GM21367 (cell line): Measurements from ENCODE around the gene TINAGL1.
A peak's percentile ranks its signal among the peaks of the same experiment; 100 is the strongest.

Source experiments
- ATAC-seq: cut with Tn5 transposase; IDR thresholded peaks from one replicate; pipeline ENCODE4 v1.9.1; 2021; ENCODE audit not compliant: unreplicated experiment

TINAGL1 gene

GRCh38 chr1:31602081-31602480 lies 25.8 kb downstream of the TINAGL1 start:
- ATAC-seq: no peak

- peak; percentile 95 for ATAC-seq
Measured at GRCh38 chr1:31605908-31606427, 29.7 kb downstream of the TINAGL1 start.

DNA sequence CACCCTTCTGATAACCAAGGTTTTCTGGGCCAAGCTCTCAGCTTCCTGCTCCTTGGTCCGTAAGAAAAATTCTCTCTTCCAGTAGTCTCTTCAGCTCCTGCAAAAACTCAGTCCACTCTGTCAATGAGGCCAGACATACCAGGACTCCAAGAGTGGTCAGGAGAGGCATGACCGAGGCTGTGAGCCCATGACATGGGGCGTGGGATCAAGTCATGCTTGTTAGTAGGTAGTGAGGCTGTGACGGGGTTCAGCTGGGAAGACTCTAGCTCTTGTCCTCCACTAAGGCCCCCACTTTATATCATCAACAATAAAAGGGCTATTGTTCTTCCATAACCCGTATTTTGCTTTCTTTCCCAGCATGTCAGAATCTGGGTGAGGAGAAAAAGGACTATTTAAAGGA lies 31.0 kb downstream of the TINAGL1 start:
- no peak for ATAC-seq

DNA sequence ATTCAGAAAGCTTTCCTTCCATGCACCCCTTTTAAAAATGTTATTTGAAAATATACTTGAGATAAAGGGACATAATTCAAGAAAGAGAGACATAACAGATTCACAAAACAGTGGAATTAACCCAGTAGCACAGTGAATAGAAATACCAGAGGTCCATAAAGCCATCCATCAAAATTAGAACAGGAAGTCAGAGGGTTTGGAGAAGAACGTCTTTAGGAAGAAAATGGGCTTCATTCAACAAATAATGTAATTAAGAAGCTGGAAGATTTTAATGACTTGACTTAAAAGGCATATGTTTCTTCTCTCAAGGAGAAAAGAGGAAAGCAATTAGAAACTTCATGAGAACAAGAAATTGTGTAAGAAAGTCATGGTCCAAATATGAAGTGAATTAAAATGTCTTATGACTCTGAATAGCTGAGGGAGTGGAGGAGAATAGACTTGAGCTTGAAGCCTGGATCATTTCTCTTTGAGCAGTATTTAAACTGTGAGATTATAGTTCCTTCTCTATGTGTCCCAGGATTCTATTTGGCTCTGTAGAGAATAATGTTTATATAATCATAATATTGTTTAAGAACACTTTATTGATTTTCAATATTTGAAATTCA lies 33.3 kb downstream of the TINAGL1 start:
- ATAC-seq: no peak

DNA sequence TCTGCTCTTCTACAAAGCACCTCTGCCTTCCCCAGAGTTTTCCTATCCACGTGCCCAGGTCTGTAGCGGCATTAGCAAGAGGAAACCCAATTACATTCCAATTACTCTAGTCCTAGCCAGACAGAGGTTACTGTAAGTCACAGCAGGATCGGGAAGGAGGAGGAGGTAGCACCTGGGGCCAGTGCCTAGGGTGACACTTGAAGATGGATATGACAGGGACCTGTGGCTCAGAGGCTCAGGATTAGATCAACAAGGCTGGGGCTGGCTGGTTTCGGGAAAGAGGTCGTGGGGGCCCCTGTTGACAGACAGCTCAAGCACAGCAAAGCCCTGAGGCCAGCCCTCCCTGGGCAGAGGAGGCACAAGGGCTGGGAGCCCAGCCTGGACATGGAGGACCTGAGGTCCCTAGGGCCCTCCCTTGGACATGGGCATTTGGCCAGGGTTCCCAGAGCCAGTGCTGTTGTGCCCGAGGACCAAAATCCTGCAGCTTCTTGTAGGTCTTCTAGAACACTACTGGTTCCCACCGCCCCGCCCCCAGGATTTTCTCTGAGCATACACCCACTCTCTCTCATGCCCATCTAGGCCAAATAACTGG lies 38.2 kb downstream of the TINAGL1 start:
- ATAC-seq: no peak

- no peak for ATAC-seq
Measured at GRCh38 chr1:31615414-31615813, 39.1 kb downstream of the TINAGL1 start.

- ATAC-seq: no peak
Measured at GRCh38 chr1:31615939-31616338, 39.6 kb downstream of the TINAGL1 start.

DNA sequence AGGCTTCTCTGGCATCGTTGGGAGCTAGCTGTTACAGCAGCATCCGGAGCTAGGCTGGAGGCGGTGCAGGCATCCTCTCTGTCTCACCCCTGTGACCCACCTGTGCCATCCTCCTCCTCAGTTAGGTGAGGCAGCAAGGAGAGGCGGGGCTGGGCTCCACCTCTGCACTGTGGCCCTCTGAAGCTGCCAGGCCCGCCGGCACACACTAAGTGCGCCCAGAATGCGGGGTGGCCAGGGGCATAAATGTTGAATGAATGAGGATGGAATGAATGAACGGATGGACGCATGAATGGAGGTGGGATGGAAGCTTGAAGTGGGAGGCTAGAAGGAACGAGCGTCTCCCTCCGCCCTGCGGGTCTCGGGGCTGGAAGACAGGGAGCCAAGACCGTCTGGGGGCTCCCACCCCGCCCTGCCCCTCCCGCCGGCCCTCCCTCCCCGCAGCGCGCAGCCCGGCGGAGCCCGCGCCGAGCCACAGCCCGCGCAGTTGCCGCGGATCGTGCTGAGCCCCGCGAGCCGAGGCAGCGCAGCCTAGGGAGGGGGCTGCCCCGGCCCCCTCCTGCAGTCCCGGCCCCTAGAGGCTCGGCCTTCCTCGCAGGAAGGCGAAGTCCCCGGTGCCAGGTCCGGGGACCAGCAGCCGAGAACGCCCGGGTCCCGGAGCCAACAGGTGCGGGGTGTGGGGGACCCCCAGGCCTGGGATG lies 41.1 kb downstream of the TINAGL1 start, which contains the start of gene HCRTR1:
TSS of gene HCRTR1 (plus strand) at position 472 of the 698 bp plus-strand sequence. CDS start 1,504 bp downstream, outside the sequence.
- ATAC-seq: no peak

- no peak for ATAC-seq
Measured at GRCh38 chr1:31617916-31618746, 41.8 kb downstream of the TINAGL1 start.

- ATAC-seq: no peak
Measured at GRCh38 chr1:31618916-31619846, 42.9 kb downstream of the TINAGL1 start.

GRCh38 chr1:31620631-31621497 lies 44.5 kb downstream of the TINAGL1 start:
- ATAC-seq: no peak

DNA sequence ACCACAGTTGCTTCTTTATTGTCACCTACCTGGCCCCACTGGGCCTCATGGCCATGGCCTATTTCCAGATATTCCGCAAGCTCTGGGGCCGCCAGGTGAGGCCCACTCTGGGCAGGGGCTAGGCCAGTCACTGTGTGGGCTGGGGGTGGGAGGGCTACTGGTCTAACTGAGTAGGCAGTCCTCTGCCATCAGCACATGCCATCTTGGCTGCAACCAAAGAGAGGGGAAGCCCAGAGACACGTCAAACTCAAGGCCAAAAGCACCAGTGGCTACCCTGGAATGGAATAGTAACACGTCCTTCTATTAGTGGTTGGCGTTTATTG lies 45.1 kb downstream of the TINAGL1 start:
- no peak for ATAC-seq

GRCh38 chr1:31621847-31622730 lies 45.8 kb downstream of the TINAGL1 start:
- ATAC-seq: no peak

GRCh38 chr1:31623365-31623764 lies 47.0 kb downstream of the TINAGL1 start:
- no peak for ATAC-seq

DNA sequence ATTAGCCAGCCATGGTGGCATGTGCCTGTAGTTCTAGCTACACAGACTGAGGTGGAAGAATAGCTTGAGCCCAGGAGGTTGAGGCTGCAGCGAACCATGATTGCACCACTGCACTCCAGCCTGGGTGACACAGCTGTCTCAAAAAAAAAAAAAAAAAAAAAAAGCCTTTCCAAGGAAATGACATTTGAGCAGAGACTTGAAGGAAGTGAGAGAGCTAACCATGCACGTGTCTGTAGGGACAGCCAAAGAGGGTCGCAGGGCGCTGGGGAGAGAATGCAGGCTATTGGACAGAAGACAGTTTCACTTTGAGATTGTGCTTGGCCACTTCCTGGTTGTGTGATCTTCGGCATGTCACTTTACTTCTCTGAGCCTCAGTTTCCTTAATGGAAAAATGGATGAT lies 48.0 kb downstream of the TINAGL1 start:
- ATAC-seq: no peak

GRCh38 chr1:31624731-31625514 lies 48.6 kb downstream of the TINAGL1 start:
- no peak for ATAC-seq

- no peak for ATAC-seq
Measured at GRCh38 chr1:31625561-31626222, 49.4 kb downstream of the TINAGL1 start.
